HEK293 (cell line): Measurements from ENCODE around the gene HMGCLL1.

ENCODE experiments used
- CTCF ChIA-PET: fragments of 350-600 bp; formaldehyde crosslinking; extraction: SDS; loops from one replicate; lab custom pipeline; 2021; ENCODE audit warnings: antibody characterized with exemption; lab: Yijun Ruan, JAX
- POLR2A ChIA-PET: fragments of 300-600 bp; formaldehyde crosslinking; extraction: SDS; loops from one replicate; lab custom pipeline; 2020; ENCODE audit warnings: antibody characterized with exemption, inconsistent platforms; lab: Yijun Ruan, JAX
- H3K27ac ChIP-seq: fragments of 200-500 bp; sonication (Bioruptor generic); 2 replicates; pipeline ENCODE4 v1.5.1; 2014; ENCODE audit warnings: low read depth, low read length, control low read depth, inconsistent platforms; ENCODE audit errors: extremely low read depth
- H3K36me3 ChIP-seq, 2 experiments: fragments of 200-500 bp in 1 of 2; sonication (Bioruptor generic) in 1 of 2; 1 replicate in 1 of 2; 2 replicates in 1 of 2; pipeline ENCODE4 v1.5.1; 2014 to 2017; ENCODE audit warnings: inconsistent platforms in 2 of 2, low read length in 2 of 2; ENCODE audit not compliant: control insufficient read depth in 2 of 2, insufficient read depth in 1 of 2
- H3K4me1 ChIP-seq: fragments of 200-500 bp; sonication (Bioruptor generic); 2 replicates; pipeline ENCODE4 v1.5.1; 2014; ENCODE audit warnings: mild to moderate bottlenecking, low read length, inconsistent platforms; ENCODE audit not compliant: control insufficient read depth, insufficient read depth
- H3K4me3 ChIP-seq: 2 replicates; pipeline ENCODE4 v1.5.1; 2011; ENCODE audit warnings: low read depth, mild to moderate bottlenecking, control low read depth, low read length, moderate library complexity
- H3K9me3 ChIP-seq: fragments of 200-500 bp; sonication (Bioruptor generic); 2 replicates; pipeline ENCODE4 v1.5.1; 2014; ENCODE audit warnings: low read depth, low read length, inconsistent platforms; ENCODE audit not compliant: control insufficient read depth, insufficient read depth
- FEZF1 ChIP-seq: fragments of 450-650 bp; formaldehyde crosslinking; IDR thresholded peaks from 2 replicates; pipeline ENCODE4 v1.5.1; 2016; ENCODE audit warnings: missing biosample characterization, missing genetic modification characterization
- GFI1B ChIP-seq: fragments of 450-650 bp; formaldehyde crosslinking; IDR thresholded peaks from 2 replicates; pipeline ENCODE4 v1.5.1; 2016; ENCODE audit warnings: missing biosample characterization, missing genetic modification characterization
- SCRT1 ChIP-seq: fragments of 450-650 bp; formaldehyde crosslinking; IDR thresholded peaks from 2 replicates; pipeline ENCODE4 v1.5.1; 2016; ENCODE audit warnings: missing biosample characterization, missing genetic modification characterization, borderline replicate concordance
- SP7 ChIP-seq: fragments of 450-650 bp; formaldehyde crosslinking; IDR thresholded peaks from 2 replicates; pipeline ENCODE4 v1.5.1; 2016; ENCODE audit warnings: missing biosample characterization, missing genetic modification characterization
- YY2 ChIP-seq: fragments of 450-650 bp; formaldehyde crosslinking; IDR thresholded peaks from 2 replicates; pipeline ENCODE4 v1.5.1; 2016; ENCODE audit warnings: missing biosample characterization, missing genetic modification characterization
- ZBTB8A ChIP-seq: fragments of 450-650 bp; formaldehyde crosslinking; IDR thresholded peaks from 2 replicates; pipeline ENCODE4 v1.5.1; 2016; ENCODE audit warnings: missing biosample characterization, missing genetic modification characterization
- ZNF433 ChIP-seq: fragments of 450-650 bp; formaldehyde crosslinking; IDR thresholded peaks from 2 replicates; pipeline ENCODE4 v1.5.1; 2016; ENCODE audit warnings: missing biosample characterization, missing genetic modification characterization, low read depth
- ZNF501 ChIP-seq: fragments of 450-650 bp; formaldehyde crosslinking; IDR thresholded peaks from 2 replicates; pipeline ENCODE4 v1.5.1; 2016; ENCODE audit warnings: missing biosample characterization, missing genetic modification characterization
- ZNF624 ChIP-seq: fragments of 450-650 bp; formaldehyde crosslinking; IDR thresholded peaks from 2 replicates; pipeline ENCODE4 v1.5.1; 2017; ENCODE audit warnings: missing biosample characterization, missing genetic modification characterization
- ZNF701 ChIP-seq: fragments of 450-650 bp; formaldehyde crosslinking; IDR thresholded peaks from 2 replicates; pipeline ENCODE4 v1.5.1; 2016; ENCODE audit warnings: missing biosample characterization, missing genetic modification characterization
- ZNF707 ChIP-seq: fragments of 450-650 bp; formaldehyde crosslinking; IDR thresholded peaks from 2 replicates; pipeline ENCODE4 v1.5.1; 2016; ENCODE audit warnings: missing biosample characterization, missing genetic modification characterization
- ZNF776 ChIP-seq: fragments of 450-650 bp; formaldehyde crosslinking; IDR thresholded peaks from 2 replicates; pipeline ENCODE4 v1.5.0; 2017; ENCODE audit warnings: missing biosample characterization, missing genetic modification characterization, borderline replicate concordance
- ZNF830 ChIP-seq: fragments of 450-650 bp; IDR thresholded peaks from 2 replicates; pipeline ENCODE4 v1.5.0; 2018; ENCODE audit warnings: missing biosample characterization, missing genetic modification characterization, low read depth, mild to moderate bottlenecking, moderate library complexity
- ZSCAN16 ChIP-seq: fragments of 450-650 bp; formaldehyde crosslinking; IDR thresholded peaks from 2 replicates; pipeline ENCODE4 v1.5.1; 2016; ENCODE audit warnings: missing biosample characterization, missing genetic modification characterization
- ZSCAN23 ChIP-seq: fragments of 450-650 bp; formaldehyde crosslinking; IDR thresholded peaks from 2 replicates; pipeline ENCODE4 v1.5.1; 2016; ENCODE audit warnings: missing biosample characterization, missing genetic modification characterization
- TF ChIP-seq, protein P1 (sequence below): fragments of 450-650 bp; formaldehyde crosslinking; IDR thresholded peaks from 2 replicates; pipeline ENCODE4 v1.5.1; 2016; ENCODE audit warnings: missing biosample characterization, missing genetic modification characterization
- TF ChIP-seq, protein P2 (sequence below): fragments of 450-650 bp; formaldehyde crosslinking; IDR thresholded peaks from 2 replicates; pipeline ENCODE4 v1.5.1; 2016; ENCODE audit warnings: missing biosample characterization, missing genetic modification characterization
- TF ChIP-seq, protein P3 (sequence below): fragments of 450-650 bp; formaldehyde crosslinking; IDR thresholded peaks from 2 replicates; pipeline ENCODE4 v1.5.1; 2016; ENCODE audit warnings: missing biosample characterization, missing genetic modification characterization
- TF ChIP-seq, protein P4 (sequence below): fragments of 450-650 bp; formaldehyde crosslinking; IDR thresholded peaks from 2 replicates; pipeline ENCODE4 v1.5.1; 2016; ENCODE audit warnings: missing biosample characterization, missing genetic modification characterization
- TF ChIP-seq, protein P5 (sequence below): fragments of 450-650 bp; formaldehyde crosslinking; IDR thresholded peaks from 2 replicates; pipeline ENCODE4 v1.5.1; 2016; ENCODE audit warnings: missing biosample characterization, missing genetic modification characterization, borderline replicate concordance
- TF ChIP-seq, protein P6 (sequence below): fragments of 450-650 bp; formaldehyde crosslinking; IDR thresholded peaks from 2 replicates; pipeline ENCODE4 v1.5.1; 2016; ENCODE audit warnings: missing biosample characterization, missing genetic modification characterization
- TF ChIP-seq, protein P7 (sequence below): fragments of 450-650 bp; formaldehyde crosslinking; IDR thresholded peaks from 2 replicates; pipeline ENCODE4 v1.5.1; 2016; ENCODE audit warnings: missing biosample characterization, missing genetic modification characterization, low read depth

Gene HMGCLL1

DNA sequence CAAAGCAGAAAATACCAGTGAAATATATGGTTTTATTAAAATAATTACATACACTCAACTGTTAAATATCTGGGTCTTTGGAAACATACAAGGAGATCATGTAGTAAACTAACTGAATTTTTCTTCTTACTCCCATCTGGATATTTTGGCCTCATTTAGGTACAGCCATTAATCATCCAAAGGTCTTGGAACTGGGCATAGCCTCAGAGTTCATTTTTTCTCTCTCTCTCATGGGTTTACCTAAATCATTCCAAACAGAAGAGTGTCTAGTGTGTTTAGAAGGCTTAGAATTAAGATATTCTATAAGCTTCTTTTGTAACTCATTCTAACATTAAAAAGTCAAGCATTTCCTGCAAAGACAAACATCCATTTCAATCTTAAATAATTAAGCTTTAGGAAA is 79.4 kb downstream of the HMGCLL1 start:
- Histone ChIP-seq H3K36me3 (no peaks in the 10 kb centered on the region), H3K4me1 (no peaks in the 10 kb centered on the region), H3K27ac (no peak overlapping the region), H3K9me3 (no peaks in the 10 kb centered on the region), H3K4me3 (no peak overlapping the region)
- ChIA-PET POLR2A (no interaction called here), CTCF (no interaction called here)
- TF ChIP-seq ZNF830 (no peak), ZNF433 (no peak), ZSCAN23 (tag by site-specific recombination) (no peak), YY2 (tag by site-specific recombination) (no peak), FEZF1 (tag by site-specific recombination) (no peak), ZNF701 (tag by site-specific recombination) (no peak), ZNF624 (no peak)

DNA sequence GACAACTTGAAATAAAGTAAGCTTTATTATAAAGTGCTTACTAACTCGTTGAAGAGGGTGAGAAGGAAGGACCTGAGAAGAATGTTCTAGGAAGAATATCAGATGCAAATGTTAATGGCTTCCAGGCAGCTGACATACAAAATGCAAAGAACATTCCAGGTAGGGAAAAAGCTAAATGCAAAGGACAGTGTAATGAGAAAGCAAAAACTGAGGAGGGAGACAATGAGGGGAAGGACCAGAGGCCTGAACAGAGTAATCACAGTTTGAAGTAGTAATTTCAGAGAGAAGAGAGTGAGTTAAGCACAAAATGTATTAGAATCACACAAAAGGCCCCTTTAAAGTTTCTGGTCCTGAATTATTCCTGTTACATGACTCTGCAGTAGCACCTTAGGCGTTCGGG is 81.3 kb downstream of the HMGCLL1 start:
- Histone ChIP-seq H3K4me1 (no peaks in the 10 kb centered on the region), H3K9me3 (no peaks in the 10 kb centered on the region), H3K36me3 (no peaks in the 10 kb centered on the region), H3K27ac (no peak overlapping the region), H3K4me3 (no peak overlapping the region)
- ChIA-PET CTCF (interaction anchor here (0.6 kb wide), 1 partner anchor 101 kb away, joined by 3 read pairs; no protein-coding TSS in a partner anchor), POLR2A (no interaction called here)
- TF ChIP-seq, protein P1, sequence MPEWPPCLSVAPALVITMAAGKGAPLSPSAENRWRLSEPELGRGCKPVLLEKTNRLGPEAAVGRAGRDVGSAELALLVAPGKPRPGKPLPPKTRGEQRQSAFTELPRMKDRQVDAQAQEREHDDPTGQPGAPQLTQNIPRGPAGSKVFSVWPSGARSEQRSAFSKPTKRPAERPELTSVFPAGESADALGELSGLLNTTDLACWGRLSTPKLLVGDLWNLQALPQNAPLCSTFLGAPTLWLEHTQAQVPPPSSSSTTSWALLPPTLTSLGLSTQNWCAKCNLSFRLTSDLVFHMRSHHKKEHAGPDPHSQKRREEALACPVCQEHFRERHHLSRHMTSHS (tag by site-specific recombination), result no peak
- TF ChIP-seq ZNF501 (tag by site-specific recombination), result no peak
- no peak for TF ChIP-seq ZNF707
- TF ChIP-seq ZSCAN16, result no peak
- TF ChIP-seq, protein P2, sequence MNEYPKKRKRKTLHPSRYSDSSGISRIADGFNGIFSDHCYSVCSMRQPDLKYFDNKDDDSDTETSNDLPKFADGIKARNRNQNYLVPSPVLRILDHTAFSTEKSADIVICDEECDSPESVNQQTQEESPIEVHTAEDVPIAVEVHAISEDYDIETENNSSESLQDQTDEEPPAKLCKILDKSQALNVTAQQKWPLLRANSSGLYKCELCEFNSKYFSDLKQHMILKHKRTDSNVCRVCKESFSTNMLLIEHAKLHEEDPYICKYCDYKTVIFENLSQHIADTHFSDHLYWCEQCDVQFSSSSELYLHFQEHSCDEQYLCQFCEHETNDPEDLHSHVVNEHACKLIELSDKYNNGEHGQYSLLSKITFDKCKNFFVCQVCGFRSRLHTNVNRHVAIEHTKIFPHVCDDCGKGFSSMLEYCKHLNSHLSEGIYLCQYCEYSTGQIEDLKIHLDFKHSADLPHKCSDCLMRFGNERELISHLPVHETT (tag by site-specific recombination), result no peak
- TF ChIP-seq, protein P3, sequence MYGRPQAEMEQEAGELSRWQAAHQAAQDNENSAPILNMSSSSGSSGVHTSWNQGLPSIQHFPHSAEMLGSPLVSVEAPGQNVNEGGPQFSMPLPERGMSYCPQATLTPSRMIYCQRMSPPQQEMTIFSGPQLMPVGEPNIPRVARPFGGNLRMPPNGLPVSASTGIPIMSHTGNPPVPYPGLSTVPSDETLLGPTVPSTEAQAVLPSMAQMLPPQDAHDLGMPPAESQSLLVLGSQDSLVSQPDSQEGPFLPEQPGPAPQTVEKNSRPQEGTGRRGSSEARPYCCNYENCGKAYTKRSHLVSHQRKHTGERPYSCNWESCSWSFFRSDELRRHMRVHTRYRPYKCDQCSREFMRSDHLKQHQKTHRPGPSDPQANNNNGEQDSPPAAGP, result no peak
- TF ChIP-seq SCRT1, result no peak
- TF ChIP-seq, protein P4, sequence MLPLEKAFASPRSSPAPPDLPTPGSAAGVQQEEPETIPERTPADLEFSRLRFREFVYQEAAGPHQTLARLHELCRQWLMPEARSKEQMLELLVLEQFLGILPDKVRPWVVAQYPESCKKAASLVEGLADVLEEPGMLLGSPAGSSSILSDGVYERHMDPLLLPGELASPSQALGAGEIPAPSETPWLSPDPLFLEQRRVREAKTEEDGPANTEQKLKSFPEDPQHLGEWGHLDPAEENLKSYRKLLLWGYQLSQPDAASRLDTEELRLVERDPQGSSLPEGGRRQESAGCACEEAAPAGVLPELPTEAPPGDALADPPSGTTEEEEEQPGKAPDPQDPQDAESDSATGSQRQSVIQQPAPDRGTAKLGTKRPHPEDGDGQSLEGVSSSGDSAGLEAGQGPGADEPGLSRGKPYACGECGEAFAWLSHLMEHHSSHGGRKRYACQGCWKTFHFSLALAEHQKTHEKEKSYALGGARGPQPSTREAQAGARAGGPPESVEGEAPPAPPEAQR (tag by site-specific recombination), result no peak
- no peak for TF ChIP-seq GFI1B (tag by site-specific recombination)
- TF ChIP-seq, protein P5, sequence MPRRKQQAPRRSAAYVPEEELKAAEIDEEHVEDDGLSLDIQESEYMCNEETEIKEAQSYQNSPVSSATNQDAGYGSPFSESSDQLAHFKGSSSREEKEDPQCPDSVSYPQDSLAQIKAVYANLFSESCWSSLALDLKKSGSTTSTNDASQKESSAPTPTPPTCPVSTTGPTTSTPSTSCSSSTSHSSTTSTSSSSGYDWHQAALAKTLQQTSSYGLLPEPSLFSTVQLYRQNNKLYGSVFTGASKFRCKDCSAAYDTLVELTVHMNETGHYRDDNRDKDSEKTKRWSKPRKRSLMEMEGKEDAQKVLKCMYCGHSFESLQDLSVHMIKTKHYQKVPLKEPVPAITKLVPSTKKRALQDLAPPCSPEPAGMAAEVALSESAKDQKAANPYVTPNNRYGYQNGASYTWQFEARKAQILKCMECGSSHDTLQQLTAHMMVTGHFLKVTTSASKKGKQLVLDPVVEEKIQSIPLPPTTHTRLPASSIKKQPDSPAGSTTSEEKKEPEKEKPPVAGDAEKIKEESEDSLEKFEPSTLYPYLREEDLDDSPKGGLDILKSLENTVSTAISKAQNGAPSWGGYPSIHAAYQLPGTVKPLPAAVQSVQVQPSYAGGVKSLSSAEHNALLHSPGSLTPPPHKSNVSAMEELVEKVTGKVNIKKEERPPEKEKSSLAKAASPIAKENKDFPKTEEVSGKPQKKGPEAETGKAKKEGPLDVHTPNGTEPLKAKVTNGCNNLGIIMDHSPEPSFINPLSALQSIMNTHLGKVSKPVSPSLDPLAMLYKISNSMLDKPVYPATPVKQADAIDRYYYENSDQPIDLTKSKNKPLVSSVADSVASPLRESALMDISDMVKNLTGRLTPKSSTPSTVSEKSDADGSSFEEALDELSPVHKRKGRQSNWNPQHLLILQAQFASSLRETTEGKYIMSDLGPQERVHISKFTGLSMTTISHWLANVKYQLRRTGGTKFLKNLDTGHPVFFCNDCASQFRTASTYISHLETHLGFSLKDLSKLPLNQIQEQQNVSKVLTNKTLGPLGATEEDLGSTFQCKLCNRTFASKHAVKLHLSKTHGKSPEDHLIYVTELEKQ, result no peak
- no peak for TF ChIP-seq SP7 (tag by site-specific recombination)
- TF ChIP-seq ZNF776 (tag by site-specific recombination), result no peak
- TF ChIP-seq, protein P6, sequence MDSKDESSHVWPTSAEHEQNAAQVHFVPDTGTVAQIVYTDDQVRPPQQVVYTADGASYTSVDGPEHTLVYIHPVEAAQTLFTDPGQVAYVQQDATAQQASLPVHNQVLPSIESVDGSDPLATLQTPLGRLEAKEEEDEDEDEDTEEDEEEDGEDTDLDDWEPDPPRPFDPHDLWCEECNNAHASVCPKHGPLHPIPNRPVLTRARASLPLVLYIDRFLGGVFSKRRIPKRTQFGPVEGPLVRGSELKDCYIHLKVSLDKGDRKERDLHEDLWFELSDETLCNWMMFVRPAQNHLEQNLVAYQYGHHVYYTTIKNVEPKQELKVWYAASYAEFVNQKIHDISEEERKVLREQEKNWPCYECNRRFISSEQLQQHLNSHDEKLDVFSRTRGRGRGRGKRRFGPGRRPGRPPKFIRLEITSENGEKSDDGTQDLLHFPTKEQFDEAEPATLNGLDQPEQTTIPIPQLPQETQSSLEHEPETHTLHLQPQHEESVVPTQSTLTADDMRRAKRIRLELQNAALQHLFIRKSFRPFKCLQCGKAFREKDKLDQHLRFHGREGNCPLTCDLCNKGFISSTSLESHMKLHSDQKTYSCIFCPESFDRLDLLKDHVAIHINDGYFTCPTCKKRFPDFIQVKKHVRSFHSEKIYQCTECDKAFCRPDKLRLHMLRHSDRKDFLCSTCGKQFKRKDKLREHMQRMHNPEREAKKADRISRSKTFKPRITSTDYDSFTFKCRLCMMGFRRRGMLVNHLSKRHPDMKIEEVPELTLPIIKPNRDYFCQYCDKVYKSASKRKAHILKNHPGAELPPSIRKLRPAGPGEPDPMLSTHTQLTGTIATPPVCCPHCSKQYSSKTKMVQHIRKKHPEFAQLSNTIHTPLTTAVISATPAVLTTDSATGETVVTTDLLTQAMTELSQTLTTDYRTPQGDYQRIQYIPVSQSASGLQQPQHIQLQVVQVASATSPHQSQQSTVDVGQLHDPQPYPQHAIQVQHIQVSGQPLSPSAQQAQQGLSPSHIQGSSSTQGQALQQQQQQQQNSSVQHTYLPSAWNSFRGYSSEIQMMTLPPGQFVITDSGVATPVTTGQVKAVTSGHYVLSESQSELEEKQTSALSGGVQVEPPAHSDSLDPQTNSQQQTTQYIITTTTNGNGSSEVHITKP, result no peak
- TF ChIP-seq ZBTB8A (tag by site-specific recombination), result no peak
- TF ChIP-seq, protein P7, sequence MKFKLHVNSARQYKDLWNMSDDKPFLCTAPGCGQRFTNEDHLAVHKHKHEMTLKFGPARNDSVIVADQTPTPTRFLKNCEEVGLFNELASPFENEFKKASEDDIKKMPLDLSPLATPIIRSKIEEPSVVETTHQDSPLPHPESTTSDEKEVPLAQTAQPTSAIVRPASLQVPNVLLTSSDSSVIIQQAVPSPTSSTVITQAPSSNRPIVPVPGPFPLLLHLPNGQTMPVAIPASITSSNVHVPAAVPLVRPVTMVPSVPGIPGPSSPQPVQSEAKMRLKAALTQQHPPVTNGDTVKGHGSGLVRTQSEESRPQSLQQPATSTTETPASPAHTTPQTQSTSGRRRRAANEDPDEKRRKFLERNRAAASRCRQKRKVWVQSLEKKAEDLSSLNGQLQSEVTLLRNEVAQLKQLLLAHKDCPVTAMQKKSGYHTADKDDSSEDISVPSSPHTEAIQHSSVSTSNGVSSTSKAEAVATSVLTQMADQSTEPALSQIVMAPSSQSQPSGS, result no peak
